Hematopoietic multipotent progenitor cell treated with erythropoietin and hydrocortisone succinate and interleukin-3 and kit ligand, for 17 days (in vitro differentiated cells): ENCODE results near the gene SNTA1.
"Not testable (repeated sequence)": the region's sequence is repeated elsewhere in the genome, so short reads cannot be mapped to it uniquely, and the experiment has no call there.

Source experiments
- DNase-seq: peaks from one replicate; pipeline ENCODE4 v3.0.0-alpha.2; 2015; ENCODE audit warnings: low spot score

Gene SNTA1

DNA sequence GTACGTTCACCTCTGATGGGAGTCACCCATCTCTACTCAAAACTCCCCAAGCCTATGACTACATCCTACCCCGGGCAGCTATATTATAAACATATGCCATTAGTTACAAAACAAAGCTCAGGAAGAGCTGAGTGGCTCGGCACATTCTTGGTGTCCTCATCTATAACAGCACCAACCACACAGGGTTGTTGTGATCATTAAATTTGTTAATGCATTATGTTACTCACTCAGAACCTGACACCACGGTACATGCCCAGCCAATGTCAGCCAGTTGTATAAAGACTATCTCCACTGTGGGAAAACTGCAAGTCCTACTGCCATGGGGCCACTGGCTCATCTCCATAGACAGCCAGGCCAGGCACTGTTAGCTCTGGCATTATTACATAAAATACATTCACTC, 50.0 kb downstream of the SNTA1 start:
- no peak for DNase-seq

- no peak for DNase-seq
Observed at GRCh38 chr20:33391722-33392415, 51.7 kb downstream of the SNTA1 start.

DNA sequence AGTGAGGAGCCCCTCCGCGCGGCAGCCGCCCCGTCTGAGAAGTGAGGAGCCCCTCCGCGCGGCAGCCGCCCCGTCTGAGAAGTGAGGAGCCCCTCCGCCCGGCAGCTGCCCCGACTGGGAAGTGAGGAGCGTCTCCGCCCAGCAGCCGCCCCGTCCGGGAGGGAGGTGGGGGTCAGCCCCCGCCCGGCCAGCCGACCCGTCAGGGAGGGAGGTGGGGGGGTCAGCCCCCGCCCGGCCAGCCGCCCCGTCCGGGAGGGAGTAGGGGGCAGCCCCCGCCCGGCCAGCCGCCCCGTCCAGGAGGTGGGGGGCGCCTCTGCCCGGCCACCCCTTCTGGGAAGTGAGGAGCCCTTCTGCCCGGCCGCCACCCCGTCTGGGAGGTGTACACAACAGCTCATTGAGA, 54.2 kb downstream of the SNTA1 start:
- DNase-seq = not testable (repeated sequence)

- DNase-seq = no peak
Observed at GRCh38 chr20:33388268-33388667, 55.3 kb downstream of the SNTA1 start.

- DNase-seq = no peak
Observed at GRCh38 chr20:33387177-33387576, 56.4 kb downstream of the SNTA1 start.

GRCh38 chr20:33386673-33387072, 56.9 kb downstream of the SNTA1 start:
- DNase-seq = no peak

GRCh38 chr20:33377366-33377765, 66.2 kb downstream of the SNTA1 start:
- no peak for DNase-seq

DNA sequence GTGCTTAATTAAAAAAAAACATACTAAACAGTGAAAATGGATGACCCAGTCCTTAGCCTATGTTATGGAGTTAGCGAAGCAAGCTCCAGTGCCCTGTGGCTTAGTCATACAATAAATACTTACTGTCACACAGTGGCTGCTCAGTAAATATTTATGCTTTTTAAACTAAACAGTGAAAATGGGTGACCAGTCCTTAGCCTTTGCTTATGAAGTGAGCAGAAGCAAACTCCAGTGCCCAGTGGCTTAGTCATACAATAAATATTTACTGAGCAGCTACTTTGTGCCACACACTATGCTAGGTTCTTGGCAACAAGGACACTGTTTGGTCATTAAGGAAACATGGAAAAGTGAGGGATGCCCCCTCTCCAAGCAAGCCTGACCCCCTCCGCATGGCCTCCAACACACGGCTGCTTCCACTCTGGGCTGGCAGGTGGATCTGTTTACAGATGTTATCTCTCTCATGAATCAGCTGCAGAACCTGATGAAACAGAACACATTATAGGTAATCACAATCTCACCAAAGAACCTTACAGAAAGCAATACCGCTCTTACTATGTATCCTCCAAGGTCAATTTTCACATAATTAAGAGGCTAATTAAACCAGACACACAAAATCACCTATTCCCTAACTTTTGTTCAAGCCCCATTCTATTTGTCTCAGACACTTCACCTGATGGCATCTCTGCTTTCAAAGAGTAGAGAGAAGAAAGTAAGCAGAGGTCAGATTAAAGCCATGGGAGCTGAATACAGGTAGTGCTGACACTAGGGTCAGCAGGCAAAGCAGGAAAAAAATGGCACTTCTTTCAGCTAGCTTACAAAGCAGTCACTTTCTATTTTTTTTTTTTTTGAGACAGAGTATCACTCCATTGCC, 69.6 kb downstream of the SNTA1 start:
- DNase-seq = no peak

DNA sequence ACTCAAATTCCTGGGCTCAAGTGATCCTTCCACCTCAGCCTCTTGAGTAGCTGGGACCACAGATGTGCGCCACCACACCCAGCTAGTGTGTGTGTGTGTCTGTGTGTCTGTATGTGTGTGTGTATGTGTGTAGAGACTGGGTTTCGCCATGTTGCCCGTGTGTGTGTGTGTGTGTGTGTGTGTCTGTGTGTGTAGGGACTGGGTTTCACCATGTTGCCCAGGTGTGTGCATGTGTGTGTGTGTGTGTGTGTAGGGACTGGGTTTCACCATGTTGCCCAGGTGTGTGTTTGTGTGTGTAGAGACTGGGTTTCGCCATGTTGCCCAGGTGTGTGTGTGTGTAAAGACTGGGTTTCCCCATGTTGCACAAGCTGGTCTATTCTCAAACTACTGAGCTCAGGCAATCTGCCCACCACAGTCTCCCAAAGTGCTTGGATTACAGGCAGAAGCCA, 70.5 kb downstream of the SNTA1 start:
- DNase-seq = no peak

GRCh38 chr20:33370291-33370690, 73.3 kb downstream of the SNTA1 start:
- DNase-seq = no peak

GRCh38 chr20:33362898-33363297, 80.7 kb downstream of the SNTA1 start:
- no peak for DNase-seq

DNA sequence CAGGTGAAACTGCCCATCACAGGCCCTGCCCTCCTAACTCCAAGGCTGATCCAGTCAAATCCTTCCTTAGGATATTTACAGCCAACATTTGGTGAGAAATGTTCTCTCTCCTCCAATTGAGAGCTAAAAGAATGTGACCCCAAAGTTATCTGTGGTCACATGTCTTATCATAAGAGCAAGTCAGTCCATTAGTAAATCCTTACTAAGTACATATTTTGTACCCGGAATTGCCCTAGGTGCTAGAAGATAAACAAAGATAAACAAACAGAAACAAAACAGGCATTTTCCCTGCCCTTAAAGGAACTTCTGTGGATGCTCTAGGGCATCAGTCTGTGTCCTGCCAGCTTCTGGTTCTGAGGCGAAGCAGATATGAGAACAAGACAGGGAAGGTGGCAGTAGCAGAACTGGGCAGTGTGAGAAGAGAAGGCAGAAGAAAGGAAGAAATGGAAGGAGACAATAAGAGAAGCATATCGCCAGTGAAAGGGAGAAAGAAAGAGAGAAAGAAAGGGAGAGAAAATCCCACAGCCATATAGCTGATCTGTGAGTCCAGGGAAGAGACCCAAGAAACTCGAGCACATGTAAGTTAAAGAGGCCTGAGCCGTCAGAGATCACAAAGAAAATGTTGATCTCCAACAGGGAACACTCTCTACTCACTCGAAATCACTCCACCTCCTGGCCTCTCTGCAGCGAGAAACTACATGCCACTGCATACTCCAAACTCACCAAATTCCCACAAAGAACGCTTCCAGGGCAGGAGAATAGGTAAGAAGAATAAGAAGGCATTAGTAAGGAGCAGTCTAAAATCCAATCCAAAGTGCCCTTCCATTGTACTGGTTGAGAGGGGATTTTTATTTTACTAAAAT, 83.9 kb downstream of the SNTA1 start:
- no peak for DNase-seq
